Measurements from ENCODE around the gene UTS2. TPM values are rescaled to one million over a fixed set of nuclear protein-coding genes. Genes with fewer than 3 reads are reported as not detected.

Gene UTS2
- total and polyA plus RNA-seq, 2 of the 8 experiments (the other 6 are each of a cell fraction or from before 2014, with no cell fraction given): not detected

GRCh38 chr1:7813677-7814373 lies 39.0 kb downstream of the UTS2 start:
- H3K23ac ChIP-seq (ENCODE audit: insufficient read length): no peak overlapping the region
- FAIRE-seq (no peak), DNase-seq (ENCODE audit: low read depth in 1 of 2, low spot score in 2 of 2) (no peak)
- no peak overlapping the region for H3K9ac ChIP-seq (replicated peaks in 1 of 4; ENCODE audit: extremely low read depth in 1 of 4, low read depth in 3 of 4, low read length in 3 of 4)
- H2BK15ac ChIP-seq (ENCODE audit: low read length): no peak overlapping the region
- no peaks in the 10 kb centered on the region for H3K27me3 ChIP-seq (replicated peaks in 1 of 4; ENCODE audit: control insufficient read depth in 3 of 4, extremely low read depth in 1 of 4, insufficient read depth in 3 of 4, low read length in 3 of 4)
- no peak overlapping the region for H3K4ac ChIP-seq (replicated peaks; ENCODE audit: insufficient read length, low read depth, low read length)
- no peaks in the 10 kb centered on the region for H3K79me2 ChIP-seq (ENCODE audit: control insufficient read depth in 1 of 2, insufficient read depth in 2 of 2, low read length in 2 of 2)
- 73% methylated on average over 3 of the region's 3 CpGs; no CpG with 5 or more reads in 1 of the 2 experiments for WGBS, 2 experiments (ENCODE audit: extremely low coverage in 1 of 2, insufficient coverage in 1 of 2, insufficient read length in 1 of 2, insufficient replicate concordance in 2 of 2, low coverage in 1 of 2, low lambda C conversion rate in 2 of 2, missing lambda C conversion rate in 1 of 2)
- no peak overlapping the region for H2BK120ac ChIP-seq (replicated peaks; ENCODE audit: low read depth, low read length)
- H4K8ac ChIP-seq (ENCODE audit: extremely low read depth, insufficient read depth, low read length): no peak overlapping the region
- ChIA-PET CTCF (ENCODE audit: partially characterized antibody) (no interaction called here), POLR2A (ENCODE audit: partially characterized antibody) (no interaction called here)
- peaks cover 11 to 13% of the 10 kb centered on the region in 2 experiments; a peak in 3 of 4 replicates for H3K9me3 ChIP-seq (ENCODE audit: insufficient read depth in 2 of 2, low read depth in 1 of 2, low read length in 1 of 2)
- H3K27ac ChIP-seq (ENCODE audit: low read depth, low read length): no peak overlapping the region
- H2BK20ac ChIP-seq (ENCODE audit: low read length): no peak overlapping the region
- H3K23me2 ChIP-seq (ENCODE audit: low read depth, low read length): no peaks in the 10 kb centered on the region
- no peak overlapping the region for H3K56ac ChIP-seq (replicated peaks; ENCODE audit: insufficient read length, low read depth, low read length)
- H3K36me3 ChIP-seq (ENCODE audit: control insufficient read depth in 2 of 4, insufficient read depth in 4 of 4, low read length in 3 of 4): peaks cover 3 to 37% (median 11%) of the 10 kb centered on the region in 4 experiments; a peak in 7 of 8 replicates
- H3K4me3 ChIP-seq (ENCODE audit: extremely low read depth in 1 of 4, insufficient read depth in 2 of 4, low read depth in 3 of 4, low read length in 4 of 4): no peak overlapping the region
- H2AFZ ChIP-seq (ENCODE audit: low read length): no peak overlapping the region
- H2AK5ac ChIP-seq (ENCODE audit: low read depth, low read length): no peak overlapping the region
- no peaks in the 10 kb centered on the region for H3K4me1 ChIP-seq (replicated peaks in 1 of 4; ENCODE audit: control insufficient read depth in 3 of 4, insufficient read depth in 4 of 4, low read length in 3 of 4)
- H4K91ac ChIP-seq (replicated peaks; ENCODE audit: insufficient read length, low read length): no peak overlapping the region
- H3K18ac ChIP-seq (ENCODE audit: extremely low read depth, low read length): no peak overlapping the region
- no peaks in the 10 kb centered on the region for H3K79me1 ChIP-seq (ENCODE audit: low read depth, low read length)
- no peak overlapping the region for H2BK5ac ChIP-seq (ENCODE audit: low read depth, low read length)
- no peak overlapping the region for H2BK12ac ChIP-seq (ENCODE audit: low read depth, low read length)
- no peaks in the 10 kb centered on the region for H4K20me1 ChIP-seq (replicated peaks in 1 of 2; ENCODE audit: control insufficient read depth in 1 of 2, insufficient read depth in 2 of 2, low read length in 2 of 2)
- no peak overlapping the region for H4K5ac ChIP-seq (ENCODE audit: insufficient read length, low read depth, low read length)
- H3K14ac ChIP-seq (ENCODE audit: insufficient read length): no peak overlapping the region
- H3K4me2 ChIP-seq (ENCODE audit: insufficient read depth in 1 of 2, low read depth in 2 of 2, low read length in 2 of 2): no peak overlapping the region
- TF ChIP-seq ZNF274 (IDR thresholded peaks at IDR 0.05; ENCODE audit: borderline replicate concordance, extremely low read depth, low read length): no peak
- no peak for TF ChIP-seq BACH1 (IDR thresholded peaks at IDR 0.05; ENCODE audit: low read length)
- TF ChIP-seq SIX5 (IDR thresholded peaks at IDR 0.05; ENCODE audit: low read depth, low read length): no peak
- no peak for TF ChIP-seq TAF1 (IDR thresholded peaks at IDR 0.05; ENCODE audit: low read depth, low read length)
- no peak for TF ChIP-seq NANOG (IDR thresholded peaks at IDR 0.05; ENCODE audit: insufficient read depth, low read depth, low read length, poor library complexity, severe bottlenecking)
- no peak for TF ChIP-seq PHF8 (conservative IDR thresholded peaks at IDR 0.05; ENCODE audit: low read depth, low read length)
- no peak for TF ChIP-seq ATF2 (IDR thresholded peaks at IDR 0.05; ENCODE audit: low read length)
- no peak for TF ChIP-seq GTF2F1 (IDR thresholded peaks at IDR 0.05; ENCODE audit: borderline replicate concordance, low read depth, low read length)
- no peak for TF ChIP-seq EGR1 (IDR thresholded peaks at IDR 0.05; ENCODE audit: borderline replicate concordance, low read depth, low read length)
- no peak for TF ChIP-seq TCF12 (IDR thresholded peaks at IDR 0.05; ENCODE audit: low read depth, low read length)
- no peak for TF ChIP-seq ASH2L (IDR thresholded peaks at IDR 0.05; ENCODE audit: low read length)
- TF ChIP-seq MAX (IDR thresholded peaks at IDR 0.05): no peak
